Sigmoid colon (tissue), 4 donors: ENCODE measurements around the gene C1orf21.

Experiments
- CTCF ChIP-seq, 4 experiments: fragments of 450-650 bp in 3 of 4; fragments of 200-600 bp in 1 of 4; IDR thresholded peaks; one replicate each; pipeline ENCODE4 v1.5.1; 2016 to 2019; ENCODE audit warnings: antibody characterized with exemption in 4 of 4, mild to moderate bottlenecking in 3 of 4, moderate library complexity in 2 of 4
- POLR2A ChIP-seq, 2 donors: fragments of 450-650 bp; IDR thresholded peaks; one replicate each; pipeline ENCODE4 v1.6.1; 2016; ENCODE audit warnings: antibody characterized with exemption in 2 of 2, mild to moderate bottlenecking in 2 of 2, moderate library complexity in 2 of 2
- POLR2AphosphoS5 ChIP-seq, 4 donors: sonication (generic); formaldehyde crosslinking; IDR thresholded peaks; one replicate each; pipeline ENCODE4 v1.6.1; 2017; ENCODE audit warnings: antibody characterized with exemption in 4 of 4

- no peak for TF ChIP-seq CTCF (IDR thresholded peaks at IDR 0.05)
- no peak for TF ChIP-seq POLR2A (IDR thresholded peaks at IDR 0.05)
- TF ChIP-seq POLR2AphosphoS5 (IDR thresholded peaks at IDR 0.05), result no peak
Observed at GRCh38 chr1:184462990-184463389, 76.2 kb downstream of the C1orf21 start.
